Activated T-cell treated with anti-CD3 and anti-CD28 coated beads, Interleukin-2, amount 50 U/mL, for 72 hours (primary cell): ENCODE results near the gene GNA14. TPM values are rescaled to one million over a fixed set of nuclear protein-coding genes. Genes with fewer than 3 reads are reported as not detected.
"Not testable (repeated sequence)": the region's sequence is repeated elsewhere in the genome, so short reads cannot be mapped to it uniquely, and the experiment has no call there.

Source experiments
- ATAC-seq, 2 donors: fragments of 150-1000 bp; cut with Tn5 transposase; replicated peaks in 1 of 2; 2 replicates each; pipeline ENCODE4 v1.10.0; 2021; ENCODE audit warnings: moderate library complexity in 2 of 2, mild to moderate bottlenecking in 1 of 2
- DNase-seq, 2 donors: peaks; one replicate each; pipeline ENCODE4 v3.0.0; 2021 to 2022; ENCODE audit warnings: mixed read lengths in 1 of 2
- H3K27ac Mint-ChIP-seq: one replicate; pipeline ENCODE4 v1.8.0; 2022; ENCODE audit warnings: mild to moderate bottlenecking, moderate library complexity, mixed read lengths
- H3K27me3 Mint-ChIP-seq: one replicate; pipeline ENCODE4 v1.8.0; 2022; ENCODE audit warnings: low read depth, mixed read lengths
- H3K36me3 Mint-ChIP-seq, 2 donors: one replicate each; pipeline ENCODE4 v1.8.0; 2022; ENCODE audit warnings: mixed read lengths in 2 of 2, mild to moderate bottlenecking in 1 of 2; ENCODE audit not compliant: insufficient read depth in 2 of 2
- H3K4me1 Mint-ChIP-seq: one replicate; pipeline ENCODE4 v1.8.0; 2022; ENCODE audit warnings: low read depth, mixed read lengths
- H3K4me3 Mint-ChIP-seq, 2 donors: one replicate each; pipeline ENCODE4 v1.8.0; 2022; ENCODE audit warnings: mild to moderate bottlenecking in 2 of 2, mixed read lengths in 2 of 2, moderate library complexity in 2 of 2
- H3K9me3 Mint-ChIP-seq, 2 donors: one replicate each; pipeline ENCODE4 v1.8.0; 2022; ENCODE audit warnings: mixed read lengths in 2 of 2
- total RNA-seq, 2 donors: library from RNA; stranded (reverse); gene quantifications; one replicate each; pipeline ENCODE4 v1.2.3, GENCODE V29; 2022

GNA14 gene
- total RNA-seq, 2 donors from 2014 or later, result 0.29 TPM; not detected in 1

GRCh38 chr9:77403239-77403638 lies 244.9 kb downstream of the GNA14 start:
- no peak for DNase-seq
- no peaks in the 10 kb centered on the region for H3K4me1 Mint-ChIP-seq
- peaks cover 9 to 14% of the 10 kb centered on the region in 2 donors for H3K36me3 Mint-ChIP-seq
- H3K9me3 Mint-ChIP-seq, result peaks cover 0 to 2% of the 10 kb centered on the region in 2 donors
- ATAC-seq, result no peak
- no peak overlapping the region for H3K27ac Mint-ChIP-seq
- H3K27me3 Mint-ChIP-seq, result no peaks in the 10 kb centered on the region
- no peak overlapping the region for H3K4me3 Mint-ChIP-seq

DNA sequence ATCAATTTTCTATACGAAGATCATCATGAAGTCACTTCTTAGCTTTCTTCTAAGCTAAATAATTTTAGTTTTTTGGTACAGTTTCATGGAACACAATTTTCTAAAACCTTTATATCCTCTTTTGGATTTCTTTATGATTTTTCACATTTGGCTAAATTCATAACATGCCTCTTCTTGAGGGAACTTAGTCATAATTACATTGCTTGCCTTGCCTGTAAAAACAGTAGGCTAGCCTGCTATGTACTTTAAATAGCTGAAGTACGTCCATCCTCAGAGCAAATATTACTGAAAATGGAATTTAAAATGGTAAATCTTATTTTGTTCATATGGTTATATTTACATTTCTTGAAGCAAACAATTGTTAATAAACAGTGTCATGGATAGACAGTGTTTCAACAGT lies 245.8 kb downstream of the GNA14 start:
- Mint-ChIP-seq H3K4me3 (no peak overlapping the region), H3K36me3 (peaks cover 5 to 9% of the 10 kb centered on the region in 2 donors), H3K9me3 (no peaks in the 10 kb centered on the region), H3K27ac (no peak overlapping the region), H3K27me3 (no peaks in the 10 kb centered on the region), H3K4me1 (no peaks in the 10 kb centered on the region)
- ATAC-seq, result no peak
- DNase-seq, result no peak

GRCh38 chr9:77399964-77400363 lies 248.2 kb downstream of the GNA14 start:
- DNase-seq, result no peak
- H3K4me3 Mint-ChIP-seq, result no peak overlapping the region
- no peak for ATAC-seq
- no peaks in the 10 kb centered on the region for H3K27me3 Mint-ChIP-seq
- no peaks in the 10 kb centered on the region for H3K36me3 Mint-ChIP-seq
- H3K4me1 Mint-ChIP-seq, result no peaks in the 10 kb centered on the region
- no peaks in the 10 kb centered on the region for H3K9me3 Mint-ChIP-seq
- H3K27ac Mint-ChIP-seq, result no peak overlapping the region

DNA sequence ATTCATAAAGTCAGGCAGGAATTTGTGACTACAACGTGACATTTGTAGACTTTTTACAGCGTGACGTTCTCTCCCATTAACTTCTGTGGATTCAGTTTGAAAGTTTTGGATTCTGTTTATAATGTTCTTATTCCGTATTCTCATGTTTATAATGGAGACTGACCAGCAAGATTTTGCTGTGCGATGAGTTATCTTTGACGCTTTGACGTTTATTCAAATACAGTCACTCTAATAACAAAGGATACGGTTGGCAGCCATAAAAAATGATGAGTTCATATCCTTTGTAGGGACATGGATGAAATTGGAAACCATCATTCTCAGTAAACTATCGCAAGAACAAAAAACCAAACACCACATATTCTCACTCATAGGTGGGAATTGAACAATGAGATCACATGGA lies 249.5 kb downstream of the GNA14 start:
- H3K9me3 Mint-ChIP-seq, H3K27me3 Mint-ChIP-seq, H3K27ac Mint-ChIP-seq, ATAC-seq, DNase-seq, H3K4me1 Mint-ChIP-seq, H3K36me3 Mint-ChIP-seq, H3K4me3 Mint-ChIP-seq: not testable (repeated sequence)

- H3K9me3 Mint-ChIP-seq, result no peaks in the 10 kb centered on the region
- no peaks in the 10 kb centered on the region for H3K27me3 Mint-ChIP-seq
- H3K36me3 Mint-ChIP-seq, result peaks cover 0 to 2% of the 10 kb centered on the region in 2 donors
- no peak for ATAC-seq
- no peak overlapping the region for H3K27ac Mint-ChIP-seq
- H3K4me1 Mint-ChIP-seq, result no peaks in the 10 kb centered on the region
- no peak for DNase-seq
- no peak overlapping the region for H3K4me3 Mint-ChIP-seq
Observed at GRCh38 chr9:77392328-77392727, 255.8 kb downstream of the GNA14 start.

DNA sequence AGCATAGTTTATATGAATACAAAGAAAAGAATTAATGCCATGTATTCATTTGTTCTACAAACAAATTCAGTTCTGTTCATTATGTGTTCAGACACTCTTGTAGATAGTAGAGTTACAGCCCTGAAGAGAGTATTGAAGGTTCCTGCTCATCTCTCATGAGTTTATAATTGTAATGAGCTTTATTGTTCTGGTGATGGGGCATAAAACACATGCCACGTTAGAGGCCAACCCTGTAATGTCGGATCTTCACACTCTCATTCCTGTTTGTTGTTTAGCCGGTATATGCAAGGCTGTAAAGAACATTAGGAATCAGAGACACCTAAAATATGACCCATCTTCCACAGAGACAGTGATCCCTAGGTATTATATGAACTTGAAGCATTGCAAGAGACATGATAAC lies 256.3 kb downstream of the GNA14 start:
- no peaks in the 10 kb centered on the region for H3K4me1 Mint-ChIP-seq
- no peak for DNase-seq
- ATAC-seq, result no peak
- H3K4me3 Mint-ChIP-seq, result no peak overlapping the region
- no peak overlapping the region for H3K27ac Mint-ChIP-seq
- peaks cover 0 to 2% of the 10 kb centered on the region in 2 donors for H3K36me3 Mint-ChIP-seq
- no peaks in the 10 kb centered on the region for H3K9me3 Mint-ChIP-seq
- no peaks in the 10 kb centered on the region for H3K27me3 Mint-ChIP-seq

DNA sequence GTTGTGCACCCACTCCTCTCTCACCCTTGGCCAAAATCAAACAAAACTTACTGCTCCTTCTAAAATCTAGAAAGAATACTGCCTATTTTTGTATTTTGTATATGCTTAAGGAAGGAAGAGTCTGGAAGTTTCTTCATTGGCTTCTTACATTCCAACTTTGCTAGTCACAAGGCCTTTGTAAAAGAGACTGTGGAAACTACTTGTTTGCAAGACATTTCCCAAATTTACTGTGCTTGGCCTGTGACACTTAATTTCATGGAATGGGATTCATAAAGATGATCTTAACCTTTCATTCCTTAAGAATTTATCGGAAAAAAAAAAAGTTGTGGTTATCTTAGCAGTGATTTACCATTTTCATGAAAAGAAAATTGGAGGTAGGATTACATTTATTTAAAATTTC lies 261.9 kb downstream of the GNA14 start:
- H3K36me3 Mint-ChIP-seq, result peaks cover 0 to 6% of the 10 kb centered on the region in 2 donors
- no peak overlapping the region for H3K4me3 Mint-ChIP-seq
- no peak overlapping the region for H3K27ac Mint-ChIP-seq
- no peaks in the 10 kb centered on the region for H3K27me3 Mint-ChIP-seq
- no peaks in the 10 kb centered on the region for H3K9me3 Mint-ChIP-seq
- DNase-seq (no peak), ATAC-seq (no peak)
- H3K4me1 Mint-ChIP-seq, result no peaks in the 10 kb centered on the region

DNA sequence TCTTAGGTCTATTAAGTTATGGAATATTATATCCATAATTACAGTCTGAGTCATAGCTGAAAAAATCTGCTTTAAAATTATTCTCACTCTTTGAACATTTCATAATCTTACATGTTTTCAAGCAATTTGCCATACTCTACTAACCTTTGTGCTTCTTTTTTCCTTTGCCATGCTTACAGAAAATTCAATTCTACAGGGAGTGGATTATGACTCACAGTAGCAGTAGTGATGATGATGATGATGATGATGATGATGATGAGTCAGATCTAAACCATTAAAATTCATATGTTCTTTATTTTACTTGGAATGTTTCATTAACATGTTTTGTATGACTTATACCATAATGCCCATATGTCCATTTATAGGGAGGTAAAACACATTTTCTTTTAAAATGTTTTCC lies 263.7 kb downstream of the GNA14 start:
- Mint-ChIP-seq H3K36me3 (peaks cover 0 to 4% of the 10 kb centered on the region in 2 donors), H3K27ac (no peak overlapping the region), H3K4me3 (no peak overlapping the region), H3K27me3 (no peaks in the 10 kb centered on the region), H3K4me1 (no peaks in the 10 kb centered on the region), H3K9me3 (no peaks in the 10 kb centered on the region)
- no peak for DNase-seq
- no peak for ATAC-seq

DNA sequence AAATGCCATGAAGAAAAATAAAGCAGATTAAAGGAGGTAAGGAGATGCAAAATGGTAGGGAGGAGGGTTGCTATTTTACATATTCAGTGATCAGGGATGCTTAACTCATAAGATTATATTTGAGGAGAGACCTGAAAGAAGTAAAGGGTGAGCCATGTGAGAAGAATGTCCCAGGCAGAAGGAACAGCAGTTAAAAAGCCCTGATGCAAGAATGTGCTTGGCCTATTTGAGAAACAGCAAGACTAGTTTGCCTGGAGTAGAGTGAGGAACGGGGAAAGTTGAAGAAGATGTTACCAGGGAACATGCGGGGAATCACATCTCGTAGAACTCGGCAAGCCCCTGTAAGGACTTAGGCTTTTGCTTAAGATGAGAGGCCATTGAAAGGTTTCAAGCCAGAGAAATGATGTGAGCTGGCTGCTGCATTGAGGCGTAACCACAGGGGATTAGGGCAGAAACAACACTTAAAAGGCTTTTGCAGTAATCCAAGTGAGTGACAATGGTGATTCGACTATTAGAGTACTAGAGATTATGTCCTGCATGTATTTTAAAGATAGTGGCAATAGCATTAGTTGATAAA lies 272.1 kb downstream of the GNA14 start:
- no peak overlapping the region for H3K4me3 Mint-ChIP-seq
- DNase-seq (no peak), ATAC-seq (no peak)
- no peak overlapping the region for H3K27ac Mint-ChIP-seq
- peaks cover 0 to 2% of the 10 kb centered on the region in 2 donors for H3K9me3 Mint-ChIP-seq
- peaks cover 2 to 3% of the 10 kb centered on the region in 2 donors for H3K36me3 Mint-ChIP-seq
- H3K4me1 Mint-ChIP-seq, result no peaks in the 10 kb centered on the region
- H3K27me3 Mint-ChIP-seq, result no peaks in the 10 kb centered on the region

- no peak overlapping the region for H3K4me3 Mint-ChIP-seq
- H3K4me1 Mint-ChIP-seq, result no peaks in the 10 kb centered on the region
Observed at GRCh38 chr9:77374266-77374665, 273.9 kb downstream of the GNA14 start.

More at GRCh38 chr9:77374266-77374665, 273.9 kb downstream of the GNA14 start:
- Mint-ChIP-seq H3K27me3 (no peaks in the 10 kb centered on the region), H3K36me3 (peaks cover 5 to 16% of the 10 kb centered on the region in 2 donors), H3K27ac (no peak overlapping the region), H3K9me3 (peaks cover 0 to 3% of the 10 kb centered on the region in 2 donors)
- no peak for ATAC-seq
- no peak for DNase-seq
